RPMI7951 (cell line): ENCODE data around the gene PSMD14. TPM values are rescaled to one million over a fixed set of nuclear protein-coding genes. Genes with fewer than 3 reads are reported as not detected.
A peak's percentile ranks its signal among the peaks of the same experiment; 100 is the strongest.

Experiments
- DNase-seq: peaks from one replicate; pipeline ENCODE4 v3.0.0-alpha.2; 2012; ENCODE audit warnings: low read depth
- total RNA-seq: library from RNA; depleted of rRNA; stranded (reverse); fragments of >200 nt; shearing (Covaris generic); gene quantifications from 2 replicates; pipeline ENCODE4 v1.2.3, GENCODE V29; 2014

The PSMD14 gene
- total RNA-seq, 1 experiment from 2014 or later, result 198 TPM

DNA sequence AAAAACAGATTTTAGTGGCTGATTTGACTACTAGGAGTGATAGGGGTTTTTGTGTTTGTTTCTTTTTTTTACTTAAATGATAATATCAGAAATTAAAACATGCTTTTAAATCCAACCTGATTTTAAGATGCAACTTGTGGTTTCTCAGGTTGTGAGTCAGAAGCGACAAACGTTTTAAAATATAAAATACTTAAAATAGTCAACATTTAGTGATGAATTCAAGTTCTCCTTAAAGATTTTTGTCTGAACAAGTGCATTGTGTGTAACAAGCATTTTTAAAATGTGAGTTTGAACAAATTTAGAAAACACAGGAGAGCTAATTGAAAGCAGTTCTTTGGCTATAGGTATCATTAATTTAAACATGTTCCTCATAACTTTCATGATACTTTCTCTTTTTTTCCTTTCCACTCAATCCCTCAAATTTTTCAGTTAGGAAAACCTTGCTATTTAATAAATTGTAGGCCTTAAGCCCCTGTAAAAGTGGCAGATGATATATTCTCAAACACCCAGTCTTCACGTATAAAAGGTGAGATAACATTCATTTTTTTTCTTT lies 111.5 kb downstream of the PSMD14 start:
- DNase-seq, result no peak

GRCh38 chr2:161420406-161421074 lies 112.3 kb downstream of the PSMD14 start:
- DNase-seq, result no peak

GRCh38 chr2:161421686-161422085 lies 113.5 kb downstream of the PSMD14 start:
- DNase-seq, result no peak

DNA sequence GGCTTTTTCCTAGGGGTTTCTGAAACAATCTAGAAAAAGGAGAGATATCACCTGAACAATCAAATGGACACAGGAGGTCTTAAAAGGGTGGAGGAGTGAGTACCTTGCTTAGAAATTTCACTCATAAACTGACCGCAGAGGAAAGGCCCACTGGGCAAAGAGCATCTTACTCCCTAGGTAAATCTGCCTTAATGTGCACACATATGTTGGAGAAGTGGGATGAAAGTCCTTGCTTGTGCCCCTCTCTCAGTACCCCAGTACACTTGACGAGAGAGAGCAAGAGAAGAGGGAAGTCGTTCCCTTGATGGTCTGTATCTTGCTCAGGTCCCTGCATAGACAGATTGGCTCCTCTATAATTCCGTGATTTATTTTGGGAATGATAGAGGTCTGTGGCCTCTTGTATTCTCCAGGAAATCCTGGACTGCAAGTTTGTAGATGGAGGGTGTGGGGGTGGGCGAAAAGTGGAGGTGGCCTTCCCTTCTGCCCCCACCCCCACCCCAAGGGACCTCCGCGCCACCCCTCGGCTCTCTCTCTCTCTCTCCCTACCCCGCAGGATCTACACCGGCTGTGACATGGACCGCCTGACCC lies 114.7 kb downstream of the PSMD14 start:
- no peak for DNase-seq

DNA sequence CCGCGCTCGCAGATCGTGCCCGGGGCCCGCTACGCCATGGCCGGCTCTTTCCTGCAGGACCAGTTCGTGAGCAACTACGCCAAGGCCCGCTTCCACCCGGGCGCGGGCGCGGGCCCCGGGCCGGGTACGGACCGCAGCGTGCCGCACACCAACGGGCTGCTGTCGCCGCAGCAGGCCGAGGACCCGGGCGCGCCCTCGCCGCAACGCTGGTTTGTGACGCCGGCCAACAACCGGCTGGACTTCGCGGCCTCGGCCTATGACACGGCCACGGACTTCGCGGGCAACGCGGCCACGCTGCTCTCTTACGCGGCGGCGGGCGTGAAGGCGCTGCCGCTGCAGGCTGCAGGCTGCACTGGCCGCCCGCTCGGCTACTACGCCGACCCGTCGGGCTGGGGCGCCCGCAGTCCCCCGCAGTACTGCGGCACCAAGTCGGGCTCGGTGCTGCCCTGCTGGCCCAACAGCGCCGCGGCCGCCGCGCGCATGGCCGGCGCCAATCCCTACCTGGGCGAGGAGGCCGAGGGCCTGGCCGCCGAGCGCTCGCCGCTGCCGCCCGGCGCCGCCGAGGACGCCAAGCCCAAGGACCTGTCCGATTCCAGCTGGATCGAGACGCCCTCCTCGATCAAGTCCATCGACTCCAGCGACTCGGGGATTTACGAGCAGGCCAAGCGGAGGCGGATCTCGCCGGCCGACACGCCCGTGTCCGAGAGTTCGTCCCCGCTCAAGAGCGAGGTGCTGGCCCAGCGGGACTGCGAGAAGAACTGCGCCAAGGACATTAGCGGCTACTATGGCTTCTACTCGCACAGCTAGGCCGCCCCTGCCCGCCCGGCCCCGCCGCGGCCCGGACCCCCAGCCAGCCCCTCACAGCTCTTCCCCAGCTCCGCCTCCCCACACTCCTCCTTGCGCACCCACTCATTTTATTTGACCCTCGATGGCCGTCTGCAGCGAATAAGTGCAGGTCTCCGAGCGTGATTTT lies 115.5 kb downstream of the PSMD14 start:
- DNase-seq, result no peak

- no peak for DNase-seq
Observed at GRCh38 chr2:161424394-161424769, 116.2 kb downstream of the PSMD14 start.

DNA sequence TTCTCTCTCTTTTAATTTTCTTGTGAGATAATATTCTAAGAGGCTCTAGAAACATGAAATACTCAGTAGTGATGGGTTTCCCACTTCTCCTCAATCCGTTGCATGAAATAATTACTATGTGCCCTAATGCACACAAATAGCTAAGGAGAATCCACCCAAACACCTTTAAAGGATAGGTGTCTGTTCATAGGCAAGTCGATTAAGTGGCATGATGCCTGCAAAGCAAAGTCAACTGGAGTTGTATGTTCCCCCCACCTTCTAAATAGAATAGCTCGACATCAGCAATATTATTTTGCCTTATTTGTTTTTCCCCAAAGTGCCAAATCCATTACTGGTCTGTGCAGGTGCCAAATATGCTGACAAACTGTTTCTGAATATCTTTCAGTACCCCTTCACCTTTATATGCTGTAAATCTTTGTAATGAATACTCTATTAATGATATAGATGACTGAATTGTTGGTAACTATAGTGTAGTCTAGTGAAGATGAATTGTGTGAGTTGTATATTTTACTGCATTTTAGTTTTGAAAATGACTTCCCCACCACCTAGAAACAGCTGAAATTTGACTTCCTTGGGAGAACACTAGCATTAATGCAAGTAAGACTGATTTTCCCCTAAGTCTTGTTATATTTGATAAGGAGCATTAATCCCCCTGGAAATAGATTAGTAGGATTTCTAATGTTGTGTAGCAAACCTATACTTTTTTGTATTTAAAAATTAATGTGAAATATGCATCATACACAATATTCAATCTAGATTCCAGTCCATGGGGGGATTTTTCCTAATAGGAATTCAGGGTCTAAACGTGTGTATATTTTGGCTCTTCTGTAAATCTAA lies 116.9 kb downstream of the PSMD14 start:
- no peak for DNase-seq

DNA sequence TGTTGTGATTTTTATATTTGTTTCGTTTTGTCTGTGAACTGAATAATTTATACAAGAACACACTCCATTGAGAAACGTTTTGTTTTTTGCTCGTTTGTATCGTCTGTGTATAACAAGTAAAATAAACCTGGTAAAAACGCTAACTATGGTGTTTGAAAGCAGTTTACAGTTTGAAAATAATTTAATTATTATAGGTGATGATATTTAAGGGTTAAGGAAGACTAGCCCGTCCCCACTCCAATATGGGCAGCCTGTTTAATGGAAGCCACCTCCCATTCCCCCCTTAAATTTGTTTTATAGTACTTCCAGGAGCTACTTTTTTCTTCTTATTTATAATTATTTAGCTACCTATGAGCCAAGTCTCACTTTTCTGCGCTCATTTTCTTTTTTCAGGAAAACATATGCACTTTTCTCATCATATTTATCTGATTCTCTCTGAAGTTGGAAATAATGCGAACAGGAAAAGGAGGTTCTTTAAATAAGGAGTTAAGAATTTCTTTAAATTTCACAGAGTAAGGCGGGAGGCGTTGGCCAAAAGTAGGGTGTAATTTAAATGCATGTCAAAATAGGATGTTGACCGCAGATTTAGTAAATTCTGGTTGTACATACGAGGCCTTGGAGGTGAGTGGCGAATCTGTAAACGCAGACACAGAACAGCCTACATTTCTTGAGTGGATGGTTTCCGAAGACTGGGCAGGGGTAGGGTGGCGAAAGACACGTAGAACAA lies 117.7 kb downstream of the PSMD14 start:
- DNase-seq, result no peak

DNA sequence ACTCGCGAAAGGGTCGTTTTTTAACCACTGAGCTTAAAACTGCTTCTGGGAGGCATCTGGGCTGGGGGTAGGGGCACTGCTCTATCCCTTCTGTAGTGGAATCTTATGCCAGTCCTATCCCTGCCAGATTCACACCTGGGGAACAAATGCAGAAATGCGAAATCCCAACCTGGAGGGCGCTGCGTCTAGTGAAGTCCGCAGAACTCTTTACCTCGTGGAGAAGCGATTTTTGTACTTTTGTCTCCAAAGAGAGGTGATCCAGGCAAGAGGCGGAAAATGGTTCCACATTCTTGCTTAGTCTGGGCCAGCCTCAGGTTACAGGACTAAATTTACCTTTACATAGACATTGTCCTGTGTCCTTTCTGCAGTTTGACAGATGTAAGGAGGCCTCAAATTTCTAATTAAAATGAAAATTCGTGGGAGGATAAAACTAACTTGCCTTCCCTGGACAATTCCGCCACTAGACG lies 118.3 kb downstream of the PSMD14 start:
- no peak for DNase-seq

GRCh38 chr2:161426922-161427663 lies 118.9 kb downstream of the PSMD14 start:
- DNase-seq, result peak; percentile 16

- no peak for DNase-seq
Observed at GRCh38 chr2:161427664-161428587, 119.7 kb downstream of the PSMD14 start.

GRCh38 chr2:161430386-161430785 lies 122.2 kb downstream of the PSMD14 start:
- no peak for DNase-seq

- no peak for DNase-seq
Observed at GRCh38 chr2:161432107-161432506, 123.9 kb downstream of the PSMD14 start.

GRCh38 chr2:161434118-161434517 lies 125.9 kb downstream of the PSMD14 start:
- DNase-seq, result no peak

DNA sequence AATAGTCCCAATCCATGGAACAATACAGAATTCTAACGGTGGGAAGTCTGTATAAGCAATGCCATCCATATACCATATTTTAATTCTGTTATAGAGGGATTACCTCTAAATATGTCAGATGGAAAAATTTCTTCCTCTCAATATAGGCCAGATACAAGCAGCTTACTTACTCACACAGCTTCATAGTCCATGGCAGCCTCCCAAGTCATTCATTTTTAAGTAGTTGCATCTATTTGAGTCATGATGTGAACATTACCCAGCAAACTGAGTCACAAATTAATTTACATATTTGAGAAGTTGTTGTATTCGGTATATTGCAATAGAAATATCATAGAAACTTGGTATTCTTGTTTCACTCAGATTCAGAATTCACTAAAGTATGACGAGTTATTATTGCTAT lies 128.2 kb downstream of the PSMD14 start:
- peak; percentile 30 for DNase-seq

- no peak for DNase-seq
Observed at GRCh38 chr2:161438598-161438997, 130.4 kb downstream of the PSMD14 start.

DNA sequence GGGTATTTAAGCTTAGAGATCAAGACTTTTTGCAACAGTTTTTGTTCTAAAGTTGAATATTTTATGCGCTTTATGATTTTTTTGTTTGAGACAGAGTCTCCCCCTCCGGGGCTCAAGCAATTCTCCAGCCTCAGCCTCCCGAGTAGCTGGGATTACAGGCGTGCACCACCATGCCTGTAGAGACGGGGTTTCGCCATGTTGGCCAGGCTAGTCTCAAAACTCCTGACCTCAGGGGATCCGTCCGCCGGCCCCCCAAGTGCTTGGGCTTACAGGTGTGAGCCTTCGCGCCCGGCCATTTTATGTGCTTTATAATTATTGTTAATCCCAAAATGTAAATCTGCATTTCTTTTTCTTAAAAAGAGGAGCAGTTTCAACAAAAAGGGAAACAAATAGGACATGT lies 136.9 kb downstream of the PSMD14 start:
- DNase-seq, result no peak

DNA sequence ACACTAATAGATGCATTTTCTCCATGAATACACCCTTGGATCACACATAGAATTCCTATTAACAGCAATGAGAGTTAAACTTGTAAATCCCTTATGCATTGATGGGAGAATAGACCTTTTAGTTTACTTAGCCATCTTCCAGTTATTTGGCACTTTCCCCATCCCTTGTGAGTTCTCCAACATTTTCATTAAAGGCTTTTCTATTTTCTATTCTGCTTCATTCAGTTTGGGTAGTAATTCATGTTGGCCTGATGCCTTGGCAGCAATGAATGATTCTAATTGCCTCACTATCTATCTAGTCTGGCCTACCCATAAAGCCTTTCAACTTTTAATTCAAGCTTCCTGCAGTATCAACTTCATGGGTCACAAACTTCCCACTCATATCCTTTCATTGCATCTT lies 140.2 kb downstream of the PSMD14 start:
- DNase-seq, result no peak
